ENCODE results near the gene EHHADH.
"Not testable (repeated sequence)": the region's sequence is repeated elsewhere in the genome, so short reads cannot be mapped to it uniquely, and the experiment has no call there.

The EHHADH gene

GRCh38 chr3:185253645-185254410 is at the start of gene EHHADH:
Gene EHHADH (minus strand): TSS chr3:185254049. CDS start chr3:185254022, 27 bp downstream.
- peak; percentile 49 for DNase-seq

GRCh38 chr3:185299918-185300426 is 46.1 kb upstream of the EHHADH start:
- not testable (repeated sequence) for DNase-seq

GRCh38 chr3:185297867-185298266 is 44.0 kb upstream of the EHHADH start:
- no peak for DNase-seq

GRCh38 chr3:185292238-185292637 is 38.4 kb upstream of the EHHADH start:
- no peak for DNase-seq

GRCh38 chr3:185290266-185290665 is 36.4 kb upstream of the EHHADH start:
- DNase-seq = no peak

GRCh38 chr3:185283374-185283935 is 29.6 kb upstream of the EHHADH start:
- DNase-seq = no peak

- DNase-seq = peak; percentile 94
Measured at GRCh38 chr3:185282696-185283373, 29.0 kb upstream of the EHHADH start.

- DNase-seq = peak; percentile 40
Measured at GRCh38 chr3:185280572-185281365, 26.9 kb upstream of the EHHADH start.

- DNase-seq = no peak
Measured at GRCh38 chr3:185279587-185280138, 25.8 kb upstream of the EHHADH start.

- DNase-seq = no peak
Measured at GRCh38 chr3:185276415-185276814, 22.6 kb upstream of the EHHADH start.

GRCh38 chr3:185272033-185272432 is 18.2 kb upstream of the EHHADH start:
- DNase-seq = no peak

- DNase-seq = no peak
Measured at GRCh38 chr3:185270956-185271332, 17.1 kb upstream of the EHHADH start.

- no peak for DNase-seq
Measured at GRCh38 chr3:185270262-185270955, 16.6 kb upstream of the EHHADH start.

- no peak for DNase-seq
Measured at GRCh38 chr3:185268194-185268962, 14.5 kb upstream of the EHHADH start.

GRCh38 chr3:185267193-185267592 is 13.3 kb upstream of the EHHADH start:
- DNase-seq = no peak

- no peak for DNase-seq
Measured at GRCh38 chr3:185264849-185265553, 11.2 kb upstream of the EHHADH start.

GRCh38 chr3:185263423-185263822 is 9.6 kb upstream of the EHHADH start:
- DNase-seq = no peak

GRCh38 chr3:185257334-185257733 is 3.5 kb upstream of the EHHADH start:
- no peak for DNase-seq

GRCh38 chr3:185254799-185255198 is 950 bp upstream of the EHHADH start:
- DNase-seq = no peak

GRCh38 chr3:185253133-185253532 is 716 bp downstream of the EHHADH start:
- not testable (repeated sequence) for DNase-seq

- DNase-seq = no peak
Measured at GRCh38 chr3:185251272-185251671, 2.6 kb downstream of the EHHADH start.
